C4-2B (cell line): Measurements from ENCODE around the gene PRRC2B.

Experiments used
- CTCF ChIP-seq: fragments of 450-650 bp; conservative IDR thresholded peaks from 2 replicates; pipeline ENCODE4 v1.5.1; 2017; ENCODE audit warnings: mild to moderate bottlenecking
- ZFX ChIP-seq: fragments of 450-650 bp; IDR thresholded peaks from 2 replicates; pipeline ENCODE4 v1.6.1; 2017

GRCh38 chr9:131416509-131416908 lies 22.6 kb downstream of the PRRC2B start:
- TF ChIP-seq CTCF (no peak), ZFX (no peak)
